ENCODE results near the gene LBHD1. TPM values are rescaled to one million over a fixed set of nuclear protein-coding genes. Genes with fewer than 3 reads are reported as not detected.

Gene LBHD1
- total RNA-seq, 2 donors from 2014 or later, result 7.1 to 12.3 TPM

DNA sequence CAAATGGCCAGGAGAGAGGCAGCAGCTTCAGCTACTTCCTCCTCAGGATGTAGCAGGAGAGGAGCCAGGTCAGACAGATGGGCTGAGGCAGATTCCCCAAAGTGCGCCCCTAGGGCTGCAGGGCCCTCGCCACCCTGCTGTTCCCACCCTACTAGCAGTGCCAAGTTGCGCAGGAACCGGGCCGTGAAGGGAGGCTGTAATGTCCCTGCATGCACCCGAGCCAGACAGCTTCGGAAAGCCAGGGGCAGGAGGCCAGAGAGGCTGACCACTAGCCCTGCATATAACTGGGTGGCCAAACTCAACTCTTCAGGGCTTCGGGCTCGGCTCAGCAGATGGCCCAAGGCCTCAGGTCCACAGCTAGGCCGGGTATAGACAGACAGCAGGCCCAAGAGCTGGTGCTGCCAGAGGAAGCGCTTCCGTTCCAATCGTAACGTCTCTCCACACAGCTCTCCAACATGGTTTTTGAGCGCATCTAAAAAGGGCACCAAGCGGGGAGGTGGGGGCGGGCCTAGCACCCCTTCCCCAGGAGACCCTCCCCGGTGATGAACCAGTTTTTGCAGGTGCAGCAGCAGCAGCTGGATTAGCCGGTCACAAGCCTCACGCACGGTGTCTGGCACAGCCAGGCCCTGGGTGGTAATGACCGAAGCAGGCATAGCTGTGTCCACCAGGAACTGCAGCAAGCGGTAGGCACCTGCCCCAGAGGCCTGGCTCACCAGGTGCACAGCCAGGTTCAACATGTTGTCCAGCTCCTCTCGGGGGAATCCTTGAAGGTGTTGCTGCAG, 23.7 kb downstream of the LBHD1 start:
- Histone ChIP-seq H3K4me3 (no peak overlapping the region), H3K4me1 (peaks cover 20% of the 10 kb centered on the region), H3K27ac (no peak overlapping the region), H3K36me3 (no peaks in the 10 kb centered on the region), H3K9ac (ENCODE audit: low read depth in 2 of 2, low read length in 2 of 2) (no peak overlapping the region), H3K9me3 (no peaks in the 10 kb centered on the region), H3K27me3 (no peaks in the 10 kb centered on the region)
- DNase-seq, result no peak
- intact Hi-C loops (cut with DNase I), result no loop called here
- TF ChIP-seq, protein P1, sequence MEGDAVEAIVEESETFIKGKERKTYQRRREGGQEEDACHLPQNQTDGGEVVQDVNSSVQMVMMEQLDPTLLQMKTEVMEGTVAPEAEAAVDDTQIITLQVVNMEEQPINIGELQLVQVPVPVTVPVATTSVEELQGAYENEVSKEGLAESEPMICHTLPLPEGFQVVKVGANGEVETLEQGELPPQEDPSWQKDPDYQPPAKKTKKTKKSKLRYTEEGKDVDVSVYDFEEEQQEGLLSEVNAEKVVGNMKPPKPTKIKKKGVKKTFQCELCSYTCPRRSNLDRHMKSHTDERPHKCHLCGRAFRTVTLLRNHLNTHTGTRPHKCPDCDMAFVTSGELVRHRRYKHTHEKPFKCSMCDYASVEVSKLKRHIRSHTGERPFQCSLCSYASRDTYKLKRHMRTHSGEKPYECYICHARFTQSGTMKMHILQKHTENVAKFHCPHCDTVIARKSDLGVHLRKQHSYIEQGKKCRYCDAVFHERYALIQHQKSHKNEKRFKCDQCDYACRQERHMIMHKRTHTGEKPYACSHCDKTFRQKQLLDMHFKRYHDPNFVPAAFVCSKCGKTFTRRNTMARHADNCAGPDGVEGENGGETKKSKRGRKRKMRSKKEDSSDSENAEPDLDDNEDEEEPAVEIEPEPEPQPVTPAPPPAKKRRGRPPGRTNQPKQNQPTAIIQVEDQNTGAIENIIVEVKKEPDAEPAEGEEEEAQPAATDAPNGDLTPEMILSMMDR (IDR thresholded peaks at IDR 0.05), result no peak

DNA sequence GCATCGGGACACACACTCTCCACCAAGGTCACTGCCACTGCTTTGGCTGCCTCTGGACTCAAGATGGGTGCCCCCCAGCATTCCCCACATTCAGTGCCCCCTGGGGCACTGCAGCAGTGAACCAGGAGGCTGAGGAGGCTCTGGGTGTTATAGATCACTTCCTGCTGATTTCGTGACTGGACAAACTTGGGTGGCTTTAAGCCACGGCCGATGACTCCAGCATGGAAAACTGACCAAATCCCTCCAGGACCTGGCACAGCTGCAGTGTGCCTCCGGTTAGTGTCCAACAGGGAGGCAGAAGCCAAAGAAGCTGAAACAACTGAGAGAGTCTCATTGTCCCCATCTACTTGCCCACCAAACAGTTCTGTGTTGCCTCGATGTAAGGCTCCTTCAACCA, 24.5 kb downstream of the LBHD1 start:
- TF ChIP-seq, protein P1 (IDR thresholded peaks at IDR 0.05), result no peak
- Histone ChIP-seq H3K4me3 (no peak overlapping the region), H3K27me3 (no peaks in the 10 kb centered on the region), H3K27ac (no peak overlapping the region), H3K4me1 (peaks cover 20% of the 10 kb centered on the region), H3K9me3 (no peaks in the 10 kb centered on the region), H3K36me3 (no peaks in the 10 kb centered on the region), H3K9ac (ENCODE audit: low read depth in 2 of 2, low read length in 2 of 2) (no peak overlapping the region)
- DNase-seq, result no peak
- intact Hi-C loops (cut with DNase I), result no loop called here

DNA sequence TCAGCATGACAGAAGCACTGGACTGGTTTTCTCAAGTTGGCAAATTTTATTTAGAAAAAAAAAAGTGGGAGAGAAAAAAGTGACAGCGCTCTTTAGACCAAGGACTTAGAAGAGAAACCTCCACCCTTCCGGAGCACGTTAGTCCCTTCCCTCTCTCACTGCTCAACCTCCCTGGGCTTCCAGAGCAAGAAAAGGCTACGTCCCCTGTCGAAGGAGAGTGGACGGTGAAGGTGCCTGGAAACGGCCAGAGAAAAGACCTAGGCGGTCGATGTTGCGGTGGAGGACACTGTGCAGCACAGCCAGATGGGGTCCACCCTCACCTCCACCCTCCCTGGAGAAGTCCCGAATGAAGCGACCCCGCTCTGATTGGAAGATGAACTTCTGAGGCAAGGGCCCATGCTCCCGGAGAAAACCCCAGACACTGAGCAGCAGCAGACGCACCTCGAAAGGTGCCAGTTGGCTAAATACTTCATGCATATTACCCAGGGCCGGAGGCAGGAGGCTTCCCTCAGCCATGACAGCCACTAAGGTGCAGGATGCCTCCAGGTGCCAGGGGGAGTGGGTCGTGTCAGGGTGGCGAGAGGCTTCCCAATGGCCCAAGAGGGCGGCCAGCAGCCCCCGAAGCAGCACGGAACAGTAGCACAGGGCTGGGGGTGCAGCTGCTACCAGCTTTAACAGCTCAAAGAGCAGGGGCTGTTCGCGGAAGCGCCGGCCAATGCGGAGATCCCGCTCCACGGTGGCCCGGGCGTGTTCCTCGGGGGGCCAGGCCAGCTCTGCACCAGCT, 25.1 kb downstream of the LBHD1 start:
- no peak for DNase-seq
- Histone ChIP-seq H3K9me3 (no peaks in the 10 kb centered on the region), H3K4me3 (no peak overlapping the region), H3K9ac (ENCODE audit: low read depth in 2 of 2, low read length in 2 of 2) (peak overlapping the region in 1 of 2 donors; percentile 92), H3K36me3 (no peaks in the 10 kb centered on the region), H3K27ac (no peak overlapping the region), H3K27me3 (no peaks in the 10 kb centered on the region), H3K4me1 (peaks cover 16% of the 10 kb centered on the region)
- intact Hi-C loops (cut with DNase I), result no loop called here
- TF ChIP-seq, protein P1 (IDR thresholded peaks at IDR 0.05), result no peak

- Histone ChIP-seq H3K9ac (ENCODE audit: low read depth in 2 of 2, low read length in 2 of 2) (peak within 1 kb of the TSS; percentile 68 to 92), H3K36me3 (no peaks in the 10 kb centered on the region), H3K27ac (peak within 1 kb of the TSS; percentile 80), H3K27me3 (no peaks in the 10 kb centered on the region), H3K4me3 (peak within 1 kb of the TSS; percentile 93), H3K9me3 (no peaks in the 10 kb centered on the region), H3K4me1 (peaks cover 12% of the 10 kb centered on the region)
- peak; percentile 100 for DNase-seq
- TF ChIP-seq, protein P1 (IDR thresholded peaks at IDR 0.05), result no peak
- intact Hi-C loops (cut with DNase I), result no loop called here
Measured at GRCh38 chr11:62645946-62646824, 25.9 kb downstream of the LBHD1 start, which contains the start of gene GANAB. GANAB (minus strand) TSS chr11:62646613; CDS start chr11:62646599, 14 bp downstream.

DNA sequence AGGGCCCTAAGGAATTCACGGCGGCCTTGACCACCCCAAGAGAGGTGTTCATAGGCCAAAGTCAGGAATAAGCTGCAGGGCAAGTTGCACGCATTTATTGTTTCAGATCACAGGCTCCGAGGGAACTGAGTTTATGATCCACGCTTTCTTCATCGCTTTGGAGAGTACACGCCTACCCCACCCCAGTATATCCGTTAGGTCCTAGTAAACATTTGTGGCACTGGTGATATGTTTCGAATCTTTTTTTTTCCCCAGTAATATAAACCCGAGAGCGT, 26.5 kb downstream of the LBHD1 start:
- H3K4me1 ChIP-seq, result peaks cover 12% of the 10 kb centered on the region
- H3K27me3 ChIP-seq, result no peaks in the 10 kb centered on the region
- peak overlapping the region; percentile 93 for H3K4me3 ChIP-seq
- H3K9me3 ChIP-seq, result no peaks in the 10 kb centered on the region
- no peaks in the 10 kb centered on the region for H3K36me3 ChIP-seq
- H3K27ac ChIP-seq, result peak overlapping the region; percentile 80
- peak overlapping the region; percentile 68 to 92 for H3K9ac ChIP-seq (ENCODE audit: low read depth in 2 of 2, low read length in 2 of 2)
- intact Hi-C loops (cut with DNase I), result no loop called here
- TF ChIP-seq, protein P1 (IDR thresholded peaks at IDR 0.05), result no peak
- no peak for DNase-seq

All from colonic mucosa (tissue), 4 donors.